OCI-LY3 (cell line): Measurements from ENCODE around the gene PCYT2.

Source experiments
- EZH2phosphoT487 ChIP-seq: fragments of 200-600 bp; shearing (Covaris generic); IDR thresholded peaks from 2 replicates; pipeline ENCODE4 v1.6.1; 2018; ENCODE audit warnings: antibody characterized with exemption, mixed run types, low read depth
- TF ChIP-seq, protein P1 (sequence below): fragments of 200-600, 300-600 bp; sonication (generic); IDR thresholded peaks from 2 replicates; pipeline ENCODE4 v1.5.1; 2014; ENCODE audit warnings: antibody characterized with exemption, low read length, low read depth

- TF ChIP-seq, protein P1, sequence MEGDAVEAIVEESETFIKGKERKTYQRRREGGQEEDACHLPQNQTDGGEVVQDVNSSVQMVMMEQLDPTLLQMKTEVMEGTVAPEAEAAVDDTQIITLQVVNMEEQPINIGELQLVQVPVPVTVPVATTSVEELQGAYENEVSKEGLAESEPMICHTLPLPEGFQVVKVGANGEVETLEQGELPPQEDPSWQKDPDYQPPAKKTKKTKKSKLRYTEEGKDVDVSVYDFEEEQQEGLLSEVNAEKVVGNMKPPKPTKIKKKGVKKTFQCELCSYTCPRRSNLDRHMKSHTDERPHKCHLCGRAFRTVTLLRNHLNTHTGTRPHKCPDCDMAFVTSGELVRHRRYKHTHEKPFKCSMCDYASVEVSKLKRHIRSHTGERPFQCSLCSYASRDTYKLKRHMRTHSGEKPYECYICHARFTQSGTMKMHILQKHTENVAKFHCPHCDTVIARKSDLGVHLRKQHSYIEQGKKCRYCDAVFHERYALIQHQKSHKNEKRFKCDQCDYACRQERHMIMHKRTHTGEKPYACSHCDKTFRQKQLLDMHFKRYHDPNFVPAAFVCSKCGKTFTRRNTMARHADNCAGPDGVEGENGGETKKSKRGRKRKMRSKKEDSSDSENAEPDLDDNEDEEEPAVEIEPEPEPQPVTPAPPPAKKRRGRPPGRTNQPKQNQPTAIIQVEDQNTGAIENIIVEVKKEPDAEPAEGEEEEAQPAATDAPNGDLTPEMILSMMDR, result no peak
- TF ChIP-seq EZH2phosphoT487, result no peak
Measured at GRCh38 chr17:81958633-81959342, 47.6 kb upstream of the PCYT2 start.
